ENCODE data around the gene ARL14. TPM values are rescaled to one million over a fixed set of nuclear protein-coding genes. Genes with fewer than 3 reads are reported as not detected.

ARL14 gene
- total RNA-seq, 2 experiments from 2014 or later, result not detected

DNA sequence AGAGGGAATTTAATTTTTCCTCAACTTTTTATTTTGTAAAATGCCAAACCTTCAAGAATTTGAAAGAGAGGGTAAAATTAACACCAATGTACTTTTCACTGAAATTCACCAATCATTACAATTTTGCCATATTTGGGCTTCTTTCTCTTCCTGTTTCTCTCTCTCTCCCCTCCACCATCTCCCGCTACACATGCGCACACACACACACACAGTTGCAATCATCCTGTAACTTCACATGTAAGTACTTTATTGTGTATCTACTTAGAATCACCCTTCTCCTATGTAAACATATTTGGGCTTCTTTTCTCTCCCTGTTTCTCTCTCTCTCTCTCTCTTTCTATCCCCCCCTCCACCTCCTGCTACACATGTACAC is 7.4 kb downstream of the ARL14 start:
- no peak overlapping the region for H3K27ac Mint-ChIP-seq

DNA sequence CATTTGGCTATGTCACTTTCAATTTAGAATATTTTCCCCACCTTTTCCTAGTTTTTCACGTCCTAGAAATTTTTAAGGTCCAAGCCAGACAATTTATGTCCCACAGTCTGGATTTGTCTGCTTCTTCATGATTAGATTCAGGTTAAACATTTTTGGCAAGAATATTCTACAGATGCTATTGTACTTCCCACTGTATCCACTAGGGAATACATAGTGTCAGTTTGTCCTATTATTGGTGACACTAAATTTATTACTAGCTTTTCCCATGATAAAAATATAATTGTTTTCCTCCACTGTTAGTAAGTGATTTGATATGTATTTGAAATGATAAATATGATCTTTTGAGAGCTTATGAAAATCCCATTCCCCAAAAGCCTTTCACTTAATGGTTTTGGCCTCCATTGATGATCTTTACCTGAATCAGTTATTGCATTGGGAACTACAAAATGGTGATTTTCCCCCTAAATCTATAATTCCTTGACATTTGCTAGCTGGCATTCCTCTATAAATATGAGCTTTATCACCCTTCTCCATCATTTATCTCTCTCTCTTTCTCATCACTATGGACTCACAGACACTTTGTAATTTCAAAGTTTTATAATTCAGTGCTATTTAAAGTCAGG is 8.3 kb downstream of the ARL14 start:
- Mint-ChIP-seq H3K27ac (no peak overlapping the region), H3K27me3 (peaks cover 4% of the 10 kb centered on the region), H3K4me1 (no peaks in the 10 kb centered on the region), H3K9me3 (ENCODE audit: low read depth) (no peaks in the 10 kb centered on the region), H3K36me3 (ENCODE audit: low read depth) (no peaks in the 10 kb centered on the region), H3K4me3 (no peak overlapping the region)
- DNase-seq, result no peak
- POLR2A ChIA-PET, result no interaction called here
- no peak for ATAC-seq
- intact Hi-C loops (cut with DNase I, micrococcal nuclease), result loop anchor here in 1 of 2 experiments (5.0 kb wide), 2 partner anchors 587 to 737 kb away; no protein-coding TSS in a partner anchor
- CTCF ChIA-PET, result interaction anchor here (0.6 to 1.6 kb wide), 4 partner anchors 52 to 730 kb away, joined by 3 to 5 read pairs (median 4); no protein-coding TSS in a partner anchor

More for the DNA sequence above, 7.4 kb downstream of the ARL14 start:
- intact Hi-C loops (cut with DNase I, micrococcal nuclease), result no loop called here
- Mint-ChIP-seq H3K36me3 (ENCODE audit: low read depth) (no peaks in the 10 kb centered on the region), H3K4me3 (no peak overlapping the region), H3K27me3 (peaks cover 6% of the 10 kb centered on the region), H3K4me1 (no peaks in the 10 kb centered on the region), H3K9me3 (ENCODE audit: low read depth) (no peaks in the 10 kb centered on the region)
- CTCF ChIA-PET, result interaction anchor here (0.5 kb wide), 1 partner anchor 1234 kb away, joined by 3 read pairs; no protein-coding TSS in a partner anchor
- no peak for ATAC-seq
- DNase-seq, result no peak
- POLR2A ChIA-PET, result no interaction called here

DNA sequence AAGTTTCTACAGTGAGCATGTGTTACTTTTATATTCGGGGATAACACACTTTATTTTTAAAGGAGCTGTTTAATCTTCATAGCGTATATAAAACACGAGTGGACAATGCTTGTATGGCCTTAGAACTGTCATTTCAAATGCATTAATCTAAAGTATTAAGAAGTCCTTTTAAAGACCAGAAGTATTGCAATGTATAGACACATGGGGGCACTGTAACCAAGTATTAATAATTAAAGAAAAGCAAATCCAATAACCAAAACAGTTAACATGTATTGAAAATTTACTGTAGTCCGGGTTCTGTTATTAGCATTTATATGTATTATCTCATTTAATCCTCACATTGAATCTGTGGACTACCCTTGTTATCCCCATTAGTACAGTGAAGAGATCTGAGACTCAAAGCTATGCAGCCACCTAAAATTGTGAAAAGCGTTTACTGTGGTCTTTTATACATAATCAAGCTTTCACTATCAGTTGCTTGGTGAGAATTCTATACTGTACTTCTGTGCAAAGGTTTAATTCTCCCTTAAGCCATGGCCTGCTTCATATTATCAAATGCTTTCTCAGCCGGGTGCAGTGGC is 10.1 kb downstream of the ARL14 start:
- CTCF ChIA-PET, result interaction anchor here (0.5 to 1.9 kb wide), 11 partner anchors 9 to 812 kb away, joined by 3 to 12 read pairs (median 4); no protein-coding TSS in a partner anchor
- POLR2A ChIA-PET, result no interaction called here
- no peaks in the 10 kb centered on the region for H3K4me1 Mint-ChIP-seq
- no peak overlapping the region for H3K27ac Mint-ChIP-seq
- no peaks in the 10 kb centered on the region for H3K36me3 Mint-ChIP-seq (ENCODE audit: low read depth)
- no peak for ATAC-seq
- H3K4me3 Mint-ChIP-seq, result no peak overlapping the region
- peaks cover 2% of the 10 kb centered on the region for H3K27me3 Mint-ChIP-seq
- no peak for DNase-seq
- intact Hi-C loops (cut with DNase I, micrococcal nuclease), result loop anchor here (1.0 to 5.0 kb wide), 3 partner anchors 255 to 735 kb away; no protein-coding TSS in a partner anchor
- H3K9me3 Mint-ChIP-seq (ENCODE audit: low read depth), result no peaks in the 10 kb centered on the region

DNA sequence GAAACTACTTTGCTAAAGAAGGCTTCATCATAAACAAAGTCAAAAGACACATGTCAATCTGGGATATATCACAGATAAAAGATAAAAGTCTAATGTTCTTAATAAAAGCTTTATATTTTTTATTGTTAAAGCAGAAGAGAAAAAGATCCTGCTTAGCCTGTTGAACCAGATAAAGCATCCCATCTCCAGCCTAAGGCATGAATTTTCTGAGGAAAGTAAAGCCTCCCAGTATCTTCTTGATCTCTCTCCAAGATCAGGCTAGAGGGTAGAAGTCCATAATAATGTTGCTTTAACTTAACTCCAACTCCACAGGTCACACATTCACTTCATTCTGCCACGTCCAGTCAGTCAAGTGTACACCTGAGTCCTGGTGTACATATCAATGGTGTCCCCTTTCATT is 14.2 kb downstream of the ARL14 start:
- Mint-ChIP-seq H3K4me1 (no peaks in the 10 kb centered on the region), H3K27ac (no peak overlapping the region), H3K4me3 (no peak overlapping the region), H3K36me3 (ENCODE audit: low read depth) (no peaks in the 10 kb centered on the region), H3K27me3 (no peaks in the 10 kb centered on the region), H3K9me3 (ENCODE audit: low read depth) (no peaks in the 10 kb centered on the region)
- DNase-seq (no peak), ATAC-seq (no peak)
- intact Hi-C loops (cut with DNase I, micrococcal nuclease), result no loop called here
- CTCF ChIA-PET, result no interaction called here
- POLR2A ChIA-PET, result no interaction called here

DNA sequence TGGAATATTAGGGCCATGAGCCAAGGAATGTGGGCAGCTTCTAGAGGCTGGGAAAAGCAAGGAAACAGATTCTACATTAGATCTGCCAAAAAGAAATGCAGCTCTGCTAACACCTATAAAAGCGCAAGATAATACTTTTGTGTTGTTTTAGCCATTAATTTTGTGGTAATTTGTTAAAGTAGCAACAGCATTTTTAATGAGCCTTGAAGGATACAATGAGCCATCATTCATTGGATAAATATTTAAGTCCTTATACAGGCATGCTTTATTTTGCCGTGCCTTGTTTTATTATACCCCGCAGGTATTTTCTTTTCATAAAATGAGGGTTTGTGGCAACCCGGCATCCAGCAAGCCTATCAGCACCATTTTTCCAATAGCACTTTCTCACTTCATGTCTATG is 15.0 kb downstream of the ARL14 start:
- Mint-ChIP-seq H3K36me3 (ENCODE audit: low read depth) (no peaks in the 10 kb centered on the region), H3K27me3 (no peaks in the 10 kb centered on the region), H3K4me3 (no peak overlapping the region), H3K27ac (no peak overlapping the region), H3K4me1 (no peaks in the 10 kb centered on the region), H3K9me3 (ENCODE audit: low read depth) (no peaks in the 10 kb centered on the region)
- intact Hi-C loops (cut with DNase I, micrococcal nuclease), result no loop called here
- POLR2A ChIA-PET, result no interaction called here
- DNase-seq (no peak), ATAC-seq (no peak)
- CTCF ChIA-PET, result interaction anchor here (0.6 kb wide), 1 partner anchor 70 kb away, joined by 4 read pairs; no protein-coding TSS in a partner anchor

DNA sequence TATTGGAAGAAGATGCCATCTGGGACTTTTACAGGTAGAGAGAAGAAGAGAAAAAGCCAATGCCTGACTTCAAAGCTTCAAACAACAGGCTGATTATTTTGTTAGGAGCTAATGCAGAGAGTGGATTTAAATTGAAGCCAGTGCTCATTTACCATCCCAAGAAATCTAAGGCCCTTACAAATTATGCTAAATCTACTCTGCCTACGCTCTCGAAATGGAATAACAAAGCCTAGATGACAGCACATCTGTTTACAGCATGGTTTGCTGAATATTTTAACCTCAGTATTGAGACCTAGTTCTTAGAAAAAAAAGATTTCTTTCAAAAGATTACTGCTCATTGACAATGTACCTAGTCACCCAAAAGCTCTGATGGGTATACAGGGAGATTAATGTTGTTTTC is 16.2 kb downstream of the ARL14 start:
- Mint-ChIP-seq H3K4me3 (no peak overlapping the region), H3K4me1 (peaks cover 3% of the 10 kb centered on the region), H3K9me3 (ENCODE audit: low read depth) (no peaks in the 10 kb centered on the region), H3K27me3 (no peaks in the 10 kb centered on the region), H3K27ac (no peak overlapping the region), H3K36me3 (ENCODE audit: low read depth) (no peaks in the 10 kb centered on the region)
- ATAC-seq (no peak), DNase-seq (no peak)
- ChIA-PET CTCF (interaction anchor here (0.6 to 0.7 kb wide), 2 partner anchors 15 to 907 kb away, joined by 3 read pairs; no protein-coding TSS in a partner anchor), POLR2A (no interaction called here)
- intact Hi-C loops (cut with DNase I, micrococcal nuclease), result no loop called here

DNA sequence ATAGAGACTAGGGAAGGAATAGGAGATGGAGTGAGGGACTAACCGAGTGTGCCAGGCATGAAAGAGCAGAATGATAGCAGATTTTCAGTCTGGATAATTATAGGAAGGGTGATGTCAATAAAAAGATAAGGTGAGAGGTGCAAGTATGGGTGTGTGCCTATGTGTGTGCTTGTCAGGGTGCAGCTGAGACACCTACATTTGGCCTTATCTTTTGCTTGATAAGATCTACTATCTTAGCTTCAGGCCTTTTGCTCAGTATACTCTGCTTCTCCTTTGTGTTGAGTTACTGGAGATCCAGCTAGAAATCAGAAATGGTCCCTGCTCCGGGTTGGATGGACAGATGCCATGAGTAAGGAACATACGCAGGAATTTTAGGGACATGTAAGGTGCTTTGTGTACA is 17.4 kb downstream of the ARL14 start:
- Mint-ChIP-seq H3K9me3 (ENCODE audit: low read depth) (no peaks in the 10 kb centered on the region), H3K27me3 (no peaks in the 10 kb centered on the region), H3K36me3 (ENCODE audit: low read depth) (no peaks in the 10 kb centered on the region), H3K4me3 (no peak overlapping the region), H3K27ac (no peak overlapping the region), H3K4me1 (peaks cover 3% of the 10 kb centered on the region)
- no peak for DNase-seq
- ATAC-seq, result no peak
- CTCF ChIA-PET, result no interaction called here
- POLR2A ChIA-PET, result no interaction called here
- intact Hi-C loops (cut with DNase I, micrococcal nuclease), result no loop called here

DNA sequence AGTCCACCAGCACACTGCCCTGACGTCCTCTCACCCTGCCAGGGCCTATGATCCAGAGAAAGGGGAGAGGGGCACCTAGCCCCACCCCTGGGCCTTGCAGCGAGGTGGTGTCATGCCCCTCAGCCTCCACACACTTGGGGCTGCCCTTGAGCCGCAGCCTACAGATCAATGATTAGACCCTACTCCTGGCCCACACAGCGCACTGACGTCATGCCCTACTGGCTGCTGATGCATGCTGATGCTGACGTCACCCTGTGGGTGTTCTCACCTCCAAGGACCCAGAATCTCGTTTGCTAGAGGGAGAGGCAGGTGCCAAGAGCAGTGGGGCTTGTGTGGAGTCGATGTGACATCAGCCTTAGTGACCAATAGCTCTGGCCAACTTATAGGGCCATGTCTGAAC is 18.0 kb downstream of the ARL14 start:
- no peak overlapping the region for H3K4me3 Mint-ChIP-seq
- peaks cover 3% of the 10 kb centered on the region for H3K4me1 Mint-ChIP-seq
- H3K27ac Mint-ChIP-seq, result no peak overlapping the region
- ChIA-PET CTCF (no interaction called here), POLR2A (no interaction called here)
- ATAC-seq (no peak), DNase-seq (no peak)
- no peaks in the 10 kb centered on the region for H3K9me3 Mint-ChIP-seq (ENCODE audit: low read depth)
- H3K36me3 Mint-ChIP-seq (ENCODE audit: low read depth), result no peaks in the 10 kb centered on the region
- intact Hi-C loops (cut with DNase I, micrococcal nuclease), result no loop called here
- H3K27me3 Mint-ChIP-seq, result no peaks in the 10 kb centered on the region

DNA sequence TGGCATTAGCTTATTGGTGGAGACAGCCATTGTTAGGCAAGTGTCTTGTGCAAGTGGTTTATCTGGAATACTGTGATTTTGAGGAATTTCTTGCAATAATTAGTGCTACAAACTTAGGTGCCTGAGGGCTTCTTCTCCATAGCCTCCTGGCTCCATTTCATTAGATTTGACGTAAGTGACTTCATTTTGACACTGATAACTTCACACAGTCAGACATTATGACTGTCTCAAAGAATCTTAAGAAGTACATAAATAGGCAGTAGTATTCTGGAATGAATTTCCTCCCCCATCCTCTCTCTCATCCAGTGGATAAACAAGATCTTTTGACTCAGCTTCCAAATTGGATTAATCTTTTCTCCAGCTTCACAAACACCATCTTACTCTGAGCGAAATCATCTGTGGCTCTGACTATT is 19.0 kb downstream of the ARL14 start:
- Mint-ChIP-seq H3K27ac (no peak overlapping the region), H3K4me3 (no peak overlapping the region), H3K9me3 (ENCODE audit: low read depth) (no peaks in the 10 kb centered on the region), H3K27me3 (peaks cover 4% of the 10 kb centered on the region), H3K36me3 (ENCODE audit: low read depth) (no peaks in the 10 kb centered on the region), H3K4me1 (peaks cover 3% of the 10 kb centered on the region)
- no peak for ATAC-seq
- intact Hi-C loops (cut with DNase I, micrococcal nuclease), result no loop called here
- no peak for DNase-seq
- ChIA-PET CTCF (interaction anchor here (0.7 to 0.9 kb wide), 2 partner anchors 9 to 250 kb away, joined by 3 read pairs; no protein-coding TSS in a partner anchor), POLR2A (no interaction called here)

DNA sequence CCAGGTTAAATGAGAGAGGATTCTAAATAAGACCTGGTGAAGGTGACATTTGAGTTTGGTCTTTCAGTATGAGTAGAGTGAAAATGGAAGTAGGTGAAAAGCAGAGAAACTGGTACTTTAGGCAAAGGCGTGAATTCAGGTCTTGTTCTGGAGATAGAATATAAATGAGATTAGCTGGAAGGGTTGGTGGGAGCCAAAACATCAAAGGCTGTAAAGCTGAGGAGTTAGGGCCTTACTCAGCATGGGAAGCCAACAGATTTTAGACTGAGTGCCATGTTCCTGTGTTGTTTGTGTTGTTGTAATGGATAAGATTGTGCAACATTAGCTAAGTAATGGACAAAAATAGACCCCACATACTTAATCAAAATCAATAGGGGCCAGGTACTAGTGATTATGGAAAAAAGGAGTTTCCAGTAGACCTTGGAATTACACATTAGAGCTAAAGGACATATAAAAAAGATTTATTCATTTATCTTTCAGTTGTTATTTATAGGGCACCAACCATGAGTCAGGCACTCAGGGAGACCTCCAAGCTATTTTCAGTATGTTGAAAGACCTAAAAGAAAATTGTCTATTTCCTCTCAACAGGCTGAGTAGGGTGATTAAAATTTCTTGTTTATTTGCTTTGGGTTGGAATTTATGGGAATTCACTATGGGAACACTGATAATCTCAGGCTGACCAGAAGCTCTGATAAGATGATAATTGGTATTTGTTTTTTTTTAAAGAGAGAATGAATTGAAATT is 20.8 kb downstream of the ARL14 start:
- H3K27ac Mint-ChIP-seq, result no peak overlapping the region
- POLR2A ChIA-PET, result interaction anchor here (0.6 to 0.9 kb wide), 3 partner anchors 104 to 620 kb away, joined by 3 to 7 read pairs (median 5); no protein-coding TSS in a partner anchor
- intact Hi-C loops (cut with DNase I, micrococcal nuclease), result no loop called here
- peaks cover 5% of the 10 kb centered on the region for H3K27me3 Mint-ChIP-seq
- H3K36me3 Mint-ChIP-seq (ENCODE audit: low read depth), result no peaks in the 10 kb centered on the region
- no peaks in the 10 kb centered on the region for H3K9me3 Mint-ChIP-seq (ENCODE audit: low read depth)
- peaks cover 3% of the 10 kb centered on the region for H3K4me1 Mint-ChIP-seq
- H3K4me3 Mint-ChIP-seq, result no peak overlapping the region
- CTCF ChIA-PET, result interaction anchor here (0.6 to 1.3 kb wide), 3 partner anchors 8 to 250 kb away, joined by 3 to 4 read pairs (median 3); no protein-coding TSS in a partner anchor
- ATAC-seq, result peak; percentile 57
- no peak for DNase-seq

DNA sequence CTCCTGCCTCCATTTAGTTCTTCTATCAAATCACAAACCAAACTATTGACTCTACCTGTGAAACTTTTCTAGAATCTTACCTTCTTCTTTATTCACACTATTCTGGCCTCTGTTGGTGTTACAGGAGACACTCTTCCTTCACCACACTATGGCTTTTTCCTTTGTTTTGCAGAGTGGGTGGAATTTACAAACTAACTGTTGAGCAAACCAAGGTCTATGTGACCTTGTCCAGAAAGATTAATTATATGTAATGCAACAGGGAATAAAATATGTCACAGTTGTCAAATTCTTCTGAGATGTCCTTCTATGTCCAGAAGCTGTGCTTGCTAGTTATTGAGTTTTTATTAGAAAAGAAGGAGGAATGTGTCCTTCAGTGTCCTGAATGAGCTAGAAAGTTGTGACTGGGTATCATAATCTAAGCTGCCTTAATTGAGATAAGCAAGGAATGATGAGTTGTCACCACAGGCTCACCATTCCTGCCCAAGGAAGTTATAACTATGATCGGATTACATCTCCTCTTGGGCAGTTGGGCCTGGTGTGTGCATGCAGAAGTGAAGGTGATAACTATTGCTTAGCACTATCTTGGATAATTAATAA is 21.7 kb downstream of the ARL14 start:
- no peaks in the 10 kb centered on the region for H3K36me3 Mint-ChIP-seq (ENCODE audit: low read depth)

More for the DNA sequence above, 21.7 kb downstream of the ARL14 start:
- no peak for ATAC-seq
- intact Hi-C loops (cut with DNase I, micrococcal nuclease), result no loop called here
- Mint-ChIP-seq H3K9me3 (ENCODE audit: low read depth) (no peaks in the 10 kb centered on the region), H3K4me3 (no peak overlapping the region), H3K27ac (no peak overlapping the region), H3K27me3 (peaks cover 7% of the 10 kb centered on the region), H3K4me1 (peaks cover 3% of the 10 kb centered on the region)
- ChIA-PET CTCF (interaction anchor here (1.3 kb wide), 1 partner anchor 9 kb away, joined by 4 read pairs; no protein-coding TSS in a partner anchor), POLR2A (no interaction called here)
- no peak for DNase-seq
